GM12878 (cell line): Measurements from ENCODE around the gene FARS2. TPM values are rescaled to one million over a fixed set of nuclear protein-coding genes. Genes with fewer than 3 reads are reported as not detected.

ENCODE experiments used
- ATAC-seq: fragments of 200-7000 bp; cut with Tn5 transposase; 3 replicates; pipeline ENCODE4 v1.9.1; 2020; ENCODE audit warnings: mild to moderate bottlenecking, moderate library complexity
- BruUV-seq: library from RNA; stranded (reverse); fragments of 400-500 nt; replicated peaks from 2 replicates; lab custom pipeline; 2021; lab: Mats Ljungman, UMichigan
- CTCF ChIA-PET: fragments of 300-600 bp; sonication (Branson Sonifier 250); formaldehyde crosslinking; extraction: SDS; loops from one replicate; lab custom pipeline; 2021; ENCODE audit warnings: inconsistent platforms; lab: Yijun Ruan, JAX
- POLR2A ChIA-PET: fragments of 350-600 bp; formaldehyde crosslinking; extraction: SDS; loops from one replicate; lab custom pipeline; 2021; ENCODE audit warnings: inconsistent platforms; lab: Charles Lee
- RAD21 ChIA-PET: fragments of 300-600 bp; sonication (Branson Sonifier 250); formaldehyde crosslinking; loops from one replicate; lab custom pipeline; 2023; ENCODE audit warnings: antibody characterized with exemption; ENCODE audit not compliant: unreplicated experiment; lab: Charles Lee
- SMC1A ChIA-PET: fragments of 300-600 bp; sonication (Branson Sonifier 250); formaldehyde crosslinking; loops from one replicate; lab custom pipeline; 2023; ENCODE audit not compliant: unreplicated experiment, uncharacterized antibody; lab: Charles Lee
- DNase-seq: peaks from one replicate; pipeline ENCODE4 v3.0.0-alpha.2; 2011; ENCODE audit warnings: low read depth, low spot score
- FAIRE-seq: peaks from 3 replicates; lab custom pipeline; 2011; peaks lifted over from hg19 to GRCh38; lab: Jason Lieb, UNC
- H2AFZ ChIP-seq: 2 replicates; pipeline ENCODE4 v1.6.0; 2011; ENCODE audit warnings: low read depth, low read length, control low read depth; ENCODE audit not compliant: control insufficient read depth
- H3K27ac ChIP-seq: 2 replicates; pipeline ENCODE4 v1.5.1; 2011; ENCODE audit warnings: control low read depth; ENCODE audit not compliant: control insufficient read depth, insufficient read depth
- H3K27me3 ChIP-seq, 2 experiments: replicated peaks in 1 of 2; 2 replicates each; pipeline versions ENCODE4 v1.6.0 to v1.6.1; 2011; ENCODE audit warnings: low read length in 1 of 2; ENCODE audit not compliant: control insufficient read depth in 2 of 2, insufficient read depth in 2 of 2
- H3K36me3 ChIP-seq, 2 experiments: 2 replicates each; pipeline ENCODE4 v1.5.1; 2011; ENCODE audit warnings: low read length in 1 of 2; ENCODE audit not compliant: control insufficient read depth in 2 of 2, insufficient read depth in 2 of 2
- H3K4me1 ChIP-seq: 2 replicates; pipeline ENCODE4 v1.6.1; 2011; ENCODE audit warnings: mild to moderate bottlenecking, low read length, moderate library complexity, mixed read lengths; ENCODE audit not compliant: control insufficient read depth, insufficient read depth
- H3K4me2 ChIP-seq: 2 replicates; pipeline ENCODE4 v1.6.0; 2011; ENCODE audit warnings: control low read depth; ENCODE audit not compliant: control insufficient read depth, insufficient read depth
- H3K4me3 ChIP-seq: fragments of 200-600 bp; sonication (generic); 2 replicates; pipeline ENCODE4 v1.5.1; 2016
- H3K79me2 ChIP-seq: 2 replicates; pipeline ENCODE4 v1.6.0; 2011; ENCODE audit warnings: low read length; ENCODE audit not compliant: control insufficient read depth, insufficient read depth
- H3K9ac ChIP-seq: 2 replicates; pipeline ENCODE4 v1.8.0; 2011; ENCODE audit warnings: low read length, control low read depth, mixed read lengths; ENCODE audit not compliant: control insufficient read depth, insufficient read depth
- H3K9me3 ChIP-seq: replicated peaks from 3 replicates; pipeline ENCODE4 v1.5.1; 2011; ENCODE audit warnings: mild to moderate bottlenecking, low read length; ENCODE audit not compliant: control insufficient read depth, insufficient read depth
- H4K20me1 ChIP-seq: 2 replicates; pipeline ENCODE4 v1.6.0; 2011; ENCODE audit not compliant: control insufficient read depth, insufficient read depth
- EED ChIP-seq: sonication (generic); IDR thresholded peaks from 2 replicates; pipeline ENCODE4 v1.6.1; 2016; ENCODE audit warnings: antibody characterized with exemption, low read depth
- EZH2 ChIP-seq: IDR thresholded peaks from 2 replicates; pipeline ENCODE4 v1.6.1; 2012; ENCODE audit warnings: low read depth, mild to moderate bottlenecking, control low read depth, inconsistent platforms, low read length, borderline replicate concordance; ENCODE audit not compliant: control insufficient read depth
- KDM1A ChIP-seq: fragments of 200-600 bp; sonication (generic); IDR thresholded peaks from 2 replicates; pipeline ENCODE4 v1.6.1; 2016; ENCODE audit warnings: borderline replicate concordance
- KLF5 ChIP-seq: fragments of 450-650 bp; IDR thresholded peaks from 2 replicates; pipeline ENCODE4 v1.6.1; 2014; ENCODE audit warnings: mild to moderate bottlenecking; ENCODE audit not compliant: partially characterized antibody
- MXI1 ChIP-seq: fragments of 150-350 bp; IDR thresholded peaks from 2 replicates; pipeline ENCODE4 v1.6.1; 2011; ENCODE audit warnings: low read depth, mild to moderate bottlenecking, inconsistent platforms, low read length, improper control_type of control experiment
- NR2C1 ChIP-seq: fragments of 450-650 bp; IDR thresholded peaks from 2 replicates; pipeline ENCODE4 v1.6.1; 2017; ENCODE audit warnings: antibody characterized with exemption, mild to moderate bottlenecking, moderate library complexity
- NR2F1 ChIP-seq: fragments of 450-650 bp; conservative IDR thresholded peaks from 2 replicates; pipeline ENCODE4 v1.6.1; 2017; ENCODE audit warnings: mild to moderate bottlenecking
- RAD21 ChIP-seq: IDR thresholded peaks from 2 replicates; pipeline ENCODE4 v1.6.1; 2011; ENCODE audit warnings: mild to moderate bottlenecking, low read depth, low read length, moderate library complexity; ENCODE audit not compliant: insufficient read depth
- RUNX3 ChIP-seq: IDR thresholded peaks from 2 replicates; pipeline ENCODE4 v1.6.1; 2012; ENCODE audit warnings: low read length, inconsistent platforms
- SP1 ChIP-seq: IDR thresholded peaks from one replicate; pipeline ENCODE4 v1.6.1; 2011; ENCODE audit warnings: low read depth, low read length
- STAT1 ChIP-seq: fragments of 450-650 bp; conservative IDR thresholded peaks from 2 replicates; pipeline ENCODE4 v1.6.1; 2014; ENCODE audit warnings: antibody characterized with exemption, mild to moderate bottlenecking
- WRNIP1 ChIP-seq: IDR thresholded peaks from 2 replicates; pipeline ENCODE4 v1.6.1; 2011; ENCODE audit warnings: low read depth, low read length, improper control_type of control experiment, borderline replicate concordance
- YBX1 ChIP-seq: fragments of 450-650 bp; IDR thresholded peaks from 2 replicates; pipeline ENCODE4 v1.6.1; 2016; ENCODE audit warnings: antibody characterized with exemption
- ZBED1 ChIP-seq: IDR thresholded peaks from 2 replicates; pipeline ENCODE4 v1.6.1; 2016; ENCODE audit warnings: borderline replicate concordance
- WGBS: methylation state at CpG from one replicate; pipeline ENCODE4 v1.1.6; 2016; ENCODE audit warnings: low lambda C conversion rate; ENCODE audit not compliant: insufficient replicate concordance, insufficient coverage; ENCODE audit errors: missing lambda C conversion rate; 5-methylcytosine and 5-hydroxymethylcytosine counted together
- in situ Hi-C: fragments of 300-500 bp; cut with MboI; formaldehyde crosslinking; loops from 9 replicates; pipeline ENCODE4 v1.14.3; 2018; ENCODE audit warnings: mixed read lengths
- intact Hi-C: fragments of 100-400 bp; cut with micrococcal nuclease; formaldehyde crosslinking; loops from one replicate; pipeline ENCODE4 v1.14.2; 2022; ENCODE audit not compliant: unreplicated experiment
- polyA plus RNA-seq, 11 experiments: library from polyadenylated mRNA; depleted of rRNA in 4 of 11; unstranded in 6 of 11; stranded (reverse) in 5 of 11; fragments of >200 nt; fragmentation: Nextera tagmentation in 4 of 11; fragmentation: Illumina TruSeq in 1 of 11; extraction: Ambion mirVana in 4 of 11; extraction: Trizol in 1 of 11; gene quantifications; 1 replicate in 1 of 11; 2 replicates in 10 of 11; pipeline versions ENCODE4 v1.2.1 to v1.2.3, GENCODE V29; 2011 to 2016; ENCODE audit warnings: inconsistent platforms in 2 of 11, missing spikeins in 2 of 11, low read depth in 1 of 11
- total RNA-seq, 4 experiments: library from RNA; depleted of rRNA in 3 of 4; stranded (reverse); fragments of >200 nt in 3 of 4; fragmentation: Illumina TruSeq in 1 of 4; extraction: Trizol in 1 of 4; gene quantifications; 2 replicates each; pipeline versions ENCODE4 v1.2.1 to v1.2.3, GENCODE V29; 2013 to 2021
- TF ChIP-seq, protein P1 (sequence below): fragments of 450-650 bp; IDR thresholded peaks from 2 replicates; pipeline ENCODE4 v1.6.1; 2017; ENCODE audit warnings: mild to moderate bottlenecking, low read depth, inconsistent platforms; ENCODE audit not compliant: poor library complexity, severe bottlenecking
- TF ChIP-seq, protein P2 (sequence below): fragments of 450-650 bp; formaldehyde crosslinking; IDR thresholded peaks from 2 replicates; pipeline ENCODE4 v1.4.0; 2022; ENCODE audit warnings: mild to moderate bottlenecking, moderate library complexity

The FARS2 gene
- total and polyA plus RNA-seq, 10 of the 15 experiments (the other 5 are each of a cell fraction or from before 2014, with no cell fraction given) = 16.8 to 46.7 (median 25.6) TPM

DNA sequence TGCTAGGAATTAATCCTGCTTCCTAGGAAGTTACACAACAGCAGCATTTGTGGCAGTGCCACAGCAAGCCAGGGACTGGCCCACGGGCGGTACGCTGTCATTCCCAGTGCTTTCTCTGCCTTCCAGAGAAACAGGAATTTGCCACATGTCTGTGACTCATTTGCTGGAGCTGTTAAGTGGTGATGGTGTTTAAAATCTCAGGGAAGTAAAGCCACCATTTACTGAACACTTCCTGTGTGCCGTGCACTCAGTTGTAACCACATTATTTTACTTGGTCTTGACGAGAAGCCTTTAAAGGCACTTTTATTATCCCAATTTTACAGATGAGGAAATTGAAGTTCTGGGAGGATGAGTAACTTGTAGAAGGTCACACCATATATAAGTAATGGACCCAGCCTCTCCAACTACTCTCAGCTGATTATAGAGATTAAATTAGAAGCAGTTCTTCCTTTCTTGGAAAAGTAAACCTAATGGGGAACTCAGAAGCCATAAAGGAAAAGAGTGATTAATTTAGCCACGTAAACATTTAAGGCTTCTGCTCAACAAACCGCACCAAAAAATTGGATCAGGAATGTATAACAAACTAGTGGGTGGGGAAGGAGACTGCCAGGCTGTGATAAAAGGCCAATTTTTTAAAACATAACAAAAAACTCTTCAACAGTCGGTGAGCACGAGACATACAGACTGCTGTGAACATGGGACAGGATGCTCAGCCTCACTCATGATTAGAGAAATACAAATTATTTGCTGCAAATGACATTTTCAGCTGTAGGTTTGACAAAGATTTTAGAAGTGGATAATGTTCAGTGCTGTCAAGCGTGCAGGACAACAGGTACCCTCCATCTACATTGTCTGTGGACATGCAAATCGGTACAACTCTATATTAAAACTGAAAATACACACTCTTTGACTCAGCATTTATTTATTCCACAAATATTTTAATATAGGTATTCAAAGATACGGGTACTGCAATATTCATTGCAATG, 434.2 kb downstream of the FARS2 start:
- FAIRE-seq = peak; percentile 31
- CTCF ChIA-PET = no interaction called here
- intact Hi-C loops = no loop called here

DNA sequence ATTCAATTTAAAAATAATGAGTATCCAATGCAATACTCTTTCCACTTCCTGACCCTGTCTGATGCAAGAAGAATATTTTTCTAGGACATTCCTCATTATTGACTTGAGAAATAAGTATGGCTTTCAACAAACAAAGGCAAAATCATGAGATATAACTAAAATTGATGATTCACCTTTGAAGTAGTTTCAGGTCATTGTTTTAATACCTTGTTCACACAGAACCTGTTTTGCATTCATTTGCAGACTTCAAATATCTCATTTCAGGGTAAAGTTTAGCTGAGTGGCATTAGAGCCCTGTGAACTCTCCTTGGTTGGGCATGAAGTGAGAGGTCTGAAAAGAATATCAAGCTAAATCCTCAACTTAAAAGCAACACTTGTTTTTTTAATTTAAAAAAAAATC, 436.2 kb downstream of the FARS2 start:
- BruUV-seq = no TSS peak
- Histone ChIP-seq H3K9ac (no peak overlapping the region), H3K4me2 (no peak overlapping the region), H3K4me3 (no peak overlapping the region), H3K9me3 (no peaks in the 10 kb centered on the region; the same call in 2 of the 3 replicates), H3K36me3 (no peaks in the 10 kb centered on the region), H3K4me1 (peaks cover 11% of the 10 kb centered on the region), H3K27ac (no peak overlapping the region), H3K27me3 (no peaks in the 10 kb centered on the region), H2AFZ (no peak overlapping the region), H4K20me1 (no peaks in the 10 kb centered on the region), H3K79me2 (no peaks in the 10 kb centered on the region)
- ChIA-PET SMC1A (no interaction called here), POLR2A (no interaction called here), RAD21 (no interaction called here), CTCF (no interaction called here)
- ATAC-seq (no peak), DNase-seq (no peak), FAIRE-seq (no peak)
- in situ Hi-C loops = no loop called here
- intact Hi-C loops = no loop called here
- TF ChIP-seq KDM1A (no peak), NR2C1 (no peak), YBX1 (no peak), MXI1 (no peak), KLF5 (no peak), NR2F1 (no peak)
- TF ChIP-seq, protein P1, sequence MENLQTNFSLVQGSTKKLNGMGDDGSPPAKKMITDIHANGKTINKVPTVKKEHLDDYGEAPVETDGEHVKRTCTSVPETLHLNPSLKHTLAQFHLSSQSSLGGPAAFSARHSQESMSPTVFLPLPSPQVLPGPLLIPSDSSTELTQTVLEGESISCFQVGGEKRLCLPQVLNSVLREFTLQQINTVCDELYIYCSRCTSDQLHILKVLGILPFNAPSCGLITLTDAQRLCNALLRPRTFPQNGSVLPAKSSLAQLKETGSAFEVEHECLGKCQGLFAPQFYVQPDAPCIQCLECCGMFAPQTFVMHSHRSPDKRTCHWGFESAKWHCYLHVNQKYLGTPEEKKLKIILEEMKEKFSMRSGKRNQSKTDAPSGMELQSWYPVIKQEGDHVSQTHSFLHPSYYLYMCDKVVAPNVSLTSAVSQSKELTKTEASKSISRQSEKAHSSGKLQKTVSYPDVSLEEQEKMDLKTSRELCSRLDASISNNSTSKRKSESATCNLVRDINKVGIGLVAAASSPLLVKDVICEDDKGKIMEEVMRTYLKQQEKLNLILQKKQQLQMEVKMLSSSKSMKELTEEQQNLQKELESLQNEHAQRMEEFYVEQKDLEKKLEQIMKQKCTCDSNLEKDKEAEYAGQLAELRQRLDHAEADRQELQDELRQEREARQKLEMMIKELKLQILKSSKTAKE = no peak
- TF ChIP-seq, protein P2, sequence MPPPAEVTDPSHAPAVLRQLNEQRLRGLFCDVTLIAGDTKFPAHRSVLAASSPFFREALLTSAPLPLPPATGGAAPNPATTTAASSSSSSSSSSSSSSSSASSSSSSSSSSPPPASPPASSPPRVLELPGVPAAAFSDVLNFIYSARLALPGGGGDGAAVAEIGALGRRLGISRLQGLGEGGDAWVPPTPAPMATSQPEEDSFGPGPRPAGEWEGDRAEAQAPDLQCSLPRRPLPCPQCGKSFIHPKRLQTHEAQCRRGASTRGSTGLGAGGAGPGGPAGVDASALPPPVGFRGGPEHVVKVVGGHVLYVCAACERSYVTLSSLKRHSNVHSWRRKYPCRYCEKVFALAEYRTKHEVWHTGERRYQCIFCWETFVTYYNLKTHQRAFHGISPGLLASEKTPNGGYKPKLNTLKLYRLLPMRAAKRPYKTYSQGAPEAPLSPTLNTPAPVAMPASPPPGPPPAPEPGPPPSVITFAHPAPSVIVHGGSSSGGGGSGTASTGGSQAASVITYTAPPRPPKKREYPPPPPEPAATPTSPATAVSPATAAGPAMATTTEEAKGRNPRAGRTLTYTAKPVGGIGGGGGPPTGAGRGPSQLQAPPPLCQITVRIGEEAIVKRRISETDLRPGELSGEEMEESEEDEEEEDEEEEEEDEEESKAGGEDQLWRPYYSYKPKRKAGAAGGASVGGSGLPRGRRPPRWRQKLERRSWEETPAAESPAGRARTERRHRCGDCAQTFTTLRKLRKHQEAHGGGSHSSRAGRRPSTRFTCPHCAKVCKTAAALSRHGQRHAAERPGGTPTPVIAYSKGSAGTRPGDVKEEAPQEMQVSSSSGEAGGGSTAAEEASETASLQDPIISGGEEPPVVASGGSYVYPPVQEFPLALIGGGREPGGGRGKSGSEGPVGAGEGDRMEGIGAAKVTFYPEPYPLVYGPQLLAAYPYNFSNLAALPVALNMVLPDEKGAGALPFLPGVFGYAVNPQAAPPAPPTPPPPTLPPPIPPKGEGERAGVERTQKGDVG (CRISPR knock-in tag) = no peak

More for the DNA sequence above, 434.2 kb downstream of the FARS2 start:
- no peaks in the 10 kb centered on the region; the same call in 2 of the 3 replicates for H3K9me3 ChIP-seq
- in situ Hi-C loops = no loop called here
- SMC1A ChIA-PET = interaction anchor here (1.5 kb wide), 1 partner anchor 24 kb away, joined by 3 read pairs; no protein-coding TSS in a partner anchor
- no peak overlapping the region for H3K27ac ChIP-seq
- peaks cover 11% of the 10 kb centered on the region for H3K4me1 ChIP-seq
- POLR2A ChIA-PET = no interaction called here
- H2AFZ ChIP-seq = no peak overlapping the region; the same call in 1 of the 2 replicates
- no peaks in the 10 kb centered on the region for H4K20me1 ChIP-seq
- DNase-seq (no peak), ATAC-seq (no peak)
- no peak overlapping the region for H3K4me3 ChIP-seq
- RAD21 ChIA-PET = no interaction called here
- TF ChIP-seq EZH2 = no peak
- TF ChIP-seq ZBED1 = no peak
- TF ChIP-seq EED = 0 out of 2 replicates have a peak, but pooled peaks have one; percentile 28
- TF ChIP-seq RUNX3 = peak; percentile 21; the same call in 1 of the 2 replicates
- no peak for TF ChIP-seq WRNIP1
- no peak for TF ChIP-seq STAT1
- TF ChIP-seq SP1 = no peak
- no peak for TF ChIP-seq RAD21
- no TSS peak for BruUV-seq
- WGBS = 30% methylated on average over 12 of the region's 12 CpGs
- peak overlapping the region; percentile 63 for H3K4me2 ChIP-seq
- H3K36me3 ChIP-seq = no peaks in the 10 kb centered on the region
- no peak overlapping the region for H3K9ac ChIP-seq
- H3K79me2 ChIP-seq = no peaks in the 10 kb centered on the region
- H3K27me3 ChIP-seq = no peaks in the 10 kb centered on the region
